ENCODE measurements around the gene PRPF40A. TPM values are rescaled to one million over a fixed set of nuclear protein-coding genes. Genes with fewer than 3 reads are reported as not detected.
"Not testable (repeated sequence)": the region's sequence is repeated elsewhere in the genome, so short reads cannot be mapped to it uniquely, and the experiment has no call there.

Gene PRPF40A
- total RNA-seq, 1 donor from 2014 or later: 132 TPM

GRCh38 chr2:152738438-152738837 lies 21.2 kb upstream of the PRPF40A start:
- H3K4me1 Mint-ChIP-seq (ENCODE audit: low read depth): no peaks in the 10 kb centered on the region
- no peak overlapping the region for H3K27ac Mint-ChIP-seq
- H3K27me3 Mint-ChIP-seq: no peaks in the 10 kb centered on the region
- TF ChIP-seq CTCF (IDR thresholded peaks at IDR 0.05; ENCODE audit: unreplicated experiment): no peak
- H3K36me3 Mint-ChIP-seq (ENCODE audit: insufficient read depth): peaks cover 36% of the 10 kb centered on the region
- DNase-seq (ENCODE audit: low spot score, unreplicated experiment): no peak
- no peak overlapping the region for H3K4me3 Mint-ChIP-seq (ENCODE audit: low read depth)
- peaks cover 7% of the 10 kb centered on the region for H3K9me3 Mint-ChIP-seq (ENCODE audit: low read depth)

GRCh38 chr2:152737509-152737908 lies 20.2 kb upstream of the PRPF40A start:
- not testable (repeated sequence) for H3K4me3 Mint-ChIP-seq (ENCODE audit: low read depth); H3K4me1 Mint-ChIP-seq (ENCODE audit: low read depth); DNase-seq (ENCODE audit: low spot score, unreplicated experiment); H3K27ac Mint-ChIP-seq; H3K9me3 Mint-ChIP-seq (ENCODE audit: low read depth); H3K27me3 Mint-ChIP-seq
- H3K36me3 Mint-ChIP-seq (ENCODE audit: insufficient read depth): peaks cover 36% of the 10 kb centered on the region

- Mint-ChIP-seq H3K27ac (no peak overlapping the region), H3K36me3 (ENCODE audit: insufficient read depth) (peaks cover 4% of the 10 kb centered on the region), H3K27me3 (no peaks in the 10 kb centered on the region), H3K9me3 (ENCODE audit: low read depth) (no peaks in the 10 kb centered on the region), H3K4me1 (ENCODE audit: low read depth) (peaks cover 5% of the 10 kb centered on the region), H3K4me3 (ENCODE audit: low read depth) (no peak overlapping the region)
- DNase-seq (ENCODE audit: low spot score, unreplicated experiment): no peak
- TF ChIP-seq CTCF (IDR thresholded peaks at IDR 0.05; ENCODE audit: unreplicated experiment): no peak
Observed at GRCh38 chr2:152730591-152731333, 13.5 kb upstream of the PRPF40A start.

- TF ChIP-seq CTCF (IDR thresholded peaks at IDR 0.05; ENCODE audit: unreplicated experiment): no peak
- Mint-ChIP-seq H3K9me3 (ENCODE audit: low read depth) (no peaks in the 10 kb centered on the region), H3K4me1 (ENCODE audit: low read depth) (peaks cover 5% of the 10 kb centered on the region), H3K27ac (no peak overlapping the region), H3K36me3 (ENCODE audit: insufficient read depth) (peaks cover under 1% of the 10 kb centered on the region), H3K4me3 (ENCODE audit: low read depth) (no peak overlapping the region), H3K27me3 (no peaks in the 10 kb centered on the region)
- DNase-seq (ENCODE audit: low spot score, unreplicated experiment): no peak
Observed at GRCh38 chr2:152729844-152730243, 12.6 kb upstream of the PRPF40A start.

GRCh38 chr2:152723918-152724317 lies 6.7 kb upstream of the PRPF40A start:
- Mint-ChIP-seq H3K4me1 (ENCODE audit: low read depth) (peaks cover 19% of the 10 kb centered on the region), H3K9me3 (ENCODE audit: low read depth) (no peaks in the 10 kb centered on the region), H3K36me3 (ENCODE audit: insufficient read depth) (peaks cover 5% of the 10 kb centered on the region), H3K4me3 (ENCODE audit: low read depth) (no peak overlapping the region), H3K27me3 (no peaks in the 10 kb centered on the region), H3K27ac (no peak overlapping the region)
- no peak for DNase-seq (ENCODE audit: low spot score, unreplicated experiment)
- TF ChIP-seq CTCF (IDR thresholded peaks at IDR 0.05; ENCODE audit: unreplicated experiment): no peak

GRCh38 chr2:152722639-152723038 lies 5.4 kb upstream of the PRPF40A start:
- peaks cover 19% of the 10 kb centered on the region for H3K4me1 Mint-ChIP-seq (ENCODE audit: low read depth)
- not testable (repeated sequence) for DNase-seq (ENCODE audit: low spot score, unreplicated experiment); H3K9me3 Mint-ChIP-seq (ENCODE audit: low read depth); H3K36me3 Mint-ChIP-seq (ENCODE audit: insufficient read depth); H3K27ac Mint-ChIP-seq; H3K27me3 Mint-ChIP-seq; H3K4me3 Mint-ChIP-seq (ENCODE audit: low read depth)

Data from progenitor cell of endocrine pancreas (in vitro differentiated cells).